Cardiac muscle cell (in vitro differentiated cells and primary cell): ENCODE results near the gene ETFRF1. TPM values are rescaled to one million over a fixed set of nuclear protein-coding genes. Genes with fewer than 3 reads are reported as not detected.

Source experiments
- DNase-seq, 2 donors: peaks; one replicate each; pipeline versions ENCODE4 v3.0.0 to v3.0.0-alpha.2; 2010 to 2017; ENCODE audit warnings: low read depth in 1 of 2, low spot score in 1 of 2
- H3K27ac ChIP-seq: fragments of 200-600 bp; sonication (generic); 2 replicates; pipeline ENCODE4 v1.5.1; 2016
- H3K27me3 ChIP-seq: fragments of 200-600 bp; sonication (generic); 2 replicates; pipeline ENCODE4 v1.6.0; 2016; ENCODE audit warnings: control low read depth
- H3K36me3 ChIP-seq: fragments of 200-600 bp; sonication (generic); 2 replicates; pipeline ENCODE4 v1.5.1; 2016; ENCODE audit warnings: control low read depth
- H3K4me1 ChIP-seq: fragments of 200-600 bp; sonication (generic); 2 replicates; pipeline ENCODE4 v1.8.1; 2017; ENCODE audit warnings: low read depth, mild to moderate bottlenecking, mixed run types
- H3K4me3 ChIP-seq: fragments of 200-600 bp; sonication (generic); 2 replicates; pipeline ENCODE4 v1.5.1; 2016; ENCODE audit warnings: mild to moderate bottlenecking
- H3K9me3 ChIP-seq: fragments of 200-600 bp; sonication (generic); 2 replicates; pipeline ENCODE4 v1.5.1; 2017; ENCODE audit warnings: low read depth, mild to moderate bottlenecking, control low read depth
- CTCF ChIP-seq: IDR thresholded peaks from 2 replicates; pipeline ENCODE4 v1.5.1; 2012; ENCODE audit warnings: low read depth, mild to moderate bottlenecking, low read length
- polyA plus RNA-seq: library from polyadenylated mRNA; unstranded; fragments of >200 nt; fragmentation: Nextera tagmentation; extraction: Ambion mirVana; gene quantifications from 2 replicates; pipeline ENCODE4 v1.2.1, GENCODE V29; 2016
- total RNA-seq: library from RNA; depleted of rRNA; stranded (reverse); fragments of >200 nt; gene quantifications from 2 replicates; pipeline ENCODE4 v1.2.3, GENCODE V29; 2016

Gene ETFRF1
- total and polyA plus RNA-seq, 2 experiments from 2014 or later, result 20.8 to 68.5 TPM

GRCh38 chr12:25249931-25250738 lies 55.1 kb downstream of the ETFRF1 start:
- DNase-seq, result peak; percentile 20 to 55
- H3K27ac ChIP-seq, result peak overlapping the region; percentile 90
- peaks cover 4% of the 10 kb centered on the region for H3K4me1 ChIP-seq
- H3K4me3 ChIP-seq, result peak overlapping the region; percentile 91
- no peaks in the 10 kb centered on the region for H3K36me3 ChIP-seq
- no peaks in the 10 kb centered on the region for H3K27me3 ChIP-seq
- TF ChIP-seq CTCF, result no peak
- H3K9me3 ChIP-seq, result no peaks in the 10 kb centered on the region

GRCh38 chr12:25250744-25251730 lies 56.0 kb downstream of the ETFRF1 start, which contains the start of gene KRAS:
Gene KRAS, minus strand, starts transcription at chr12:25250929.
- H3K36me3 ChIP-seq, result no peaks in the 10 kb centered on the region
- H3K27ac ChIP-seq, result peak within 1 kb of the TSS; percentile 90
- H3K4me3 ChIP-seq, result peak within 1 kb of the TSS; percentile 91
- H3K4me1 ChIP-seq, result peaks cover 4% of the 10 kb centered on the region
- no peaks in the 10 kb centered on the region for H3K27me3 ChIP-seq
- TF ChIP-seq CTCF, result no peak
- no peaks in the 10 kb centered on the region for H3K9me3 ChIP-seq
- DNase-seq, result peak; percentile 99

GRCh38 chr12:25251769-25252168 lies 56.7 kb downstream of the ETFRF1 start:
- Histone ChIP-seq H3K9me3 (no peaks in the 10 kb centered on the region), H3K27ac (peak overlapping the region; percentile 52), H3K4me1 (peaks cover 4% of the 10 kb centered on the region), H3K27me3 (no peaks in the 10 kb centered on the region), H3K4me3 (peak overlapping the region; percentile 91), H3K36me3 (no peaks in the 10 kb centered on the region)
- no peak for TF ChIP-seq CTCF
- DNase-seq, result no peak

- Histone ChIP-seq H3K9me3 (no peaks in the 10 kb centered on the region), H3K27ac (no peak overlapping the region), H3K27me3 (no peaks in the 10 kb centered on the region), H3K4me1 (peaks cover 4% of the 10 kb centered on the region), H3K36me3 (no peaks in the 10 kb centered on the region), H3K4me3 (no peak overlapping the region)
- DNase-seq, result no peak
- TF ChIP-seq CTCF, result no peak
These were observed 57.9 kb downstream of the ETFRF1 start for GRCh38 chr12:25252946-25253345.

- H3K9me3 ChIP-seq, result no peaks in the 10 kb centered on the region
- no peak for DNase-seq
- no peaks in the 10 kb centered on the region for H3K27me3 ChIP-seq
- H3K27ac ChIP-seq, result no peak overlapping the region
- TF ChIP-seq CTCF, result no peak
- peaks cover 4% of the 10 kb centered on the region for H3K4me1 ChIP-seq
- H3K4me3 ChIP-seq, result no peak overlapping the region
- H3K36me3 ChIP-seq, result no peaks in the 10 kb centered on the region
These were observed 58.5 kb downstream of the ETFRF1 start for GRCh38 chr12:25253371-25254068.
